Measurements from ENCODE around the gene MAVS. TPM values are rescaled to one million over a fixed set of nuclear protein-coding genes. Genes with fewer than 3 reads are reported as not detected.
"Not testable (repeated sequence)": the region's sequence is repeated elsewhere in the genome, so short reads cannot be mapped to it uniquely, and the experiment has no call there.

Gene MAVS
- total RNA-seq, 2 experiments from 2014 or later: 13.6 to 14.7 TPM

- Histone ChIP-seq H3K4me1 (ENCODE audit: insufficient read depth, low read length) (peaks cover 8% of the 10 kb centered on the region), H3K27me3 (ENCODE audit: control insufficient read depth in 1 of 2, insufficient read depth in 2 of 2, low read length in 2 of 2) (no peaks in the 10 kb centered on the region), H3K4me3 (ENCODE audit: low read length) (no peak overlapping the region), H3K9me3 (ENCODE audit: control insufficient read depth in 1 of 2, insufficient read depth in 1 of 2, low read length in 2 of 2) (no peaks in the 10 kb centered on the region), H3K27ac (ENCODE audit: low read depth in 1 of 2, low read length in 2 of 2) (no peak overlapping the region), H3K36me3 (ENCODE audit: insufficient read depth, low read length) (peaks cover 20% of the 10 kb centered on the region)
- H3K4me1 Mint-ChIP-seq (ENCODE audit: low read depth): peaks cover 18% of the 10 kb centered on the region
- TF ChIP-seq, protein P1, sequence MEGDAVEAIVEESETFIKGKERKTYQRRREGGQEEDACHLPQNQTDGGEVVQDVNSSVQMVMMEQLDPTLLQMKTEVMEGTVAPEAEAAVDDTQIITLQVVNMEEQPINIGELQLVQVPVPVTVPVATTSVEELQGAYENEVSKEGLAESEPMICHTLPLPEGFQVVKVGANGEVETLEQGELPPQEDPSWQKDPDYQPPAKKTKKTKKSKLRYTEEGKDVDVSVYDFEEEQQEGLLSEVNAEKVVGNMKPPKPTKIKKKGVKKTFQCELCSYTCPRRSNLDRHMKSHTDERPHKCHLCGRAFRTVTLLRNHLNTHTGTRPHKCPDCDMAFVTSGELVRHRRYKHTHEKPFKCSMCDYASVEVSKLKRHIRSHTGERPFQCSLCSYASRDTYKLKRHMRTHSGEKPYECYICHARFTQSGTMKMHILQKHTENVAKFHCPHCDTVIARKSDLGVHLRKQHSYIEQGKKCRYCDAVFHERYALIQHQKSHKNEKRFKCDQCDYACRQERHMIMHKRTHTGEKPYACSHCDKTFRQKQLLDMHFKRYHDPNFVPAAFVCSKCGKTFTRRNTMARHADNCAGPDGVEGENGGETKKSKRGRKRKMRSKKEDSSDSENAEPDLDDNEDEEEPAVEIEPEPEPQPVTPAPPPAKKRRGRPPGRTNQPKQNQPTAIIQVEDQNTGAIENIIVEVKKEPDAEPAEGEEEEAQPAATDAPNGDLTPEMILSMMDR (IDR thresholded peaks at IDR 0.05): no peak
- DNase-seq: no peak
- H3K4me3 Mint-ChIP-seq: no peak overlapping the region
- intact Hi-C loops (cut with DNase I, micrococcal nuclease): no loop called here
- no peak overlapping the region for H3K27ac Mint-ChIP-seq
- no peaks in the 10 kb centered on the region for H3K27me3 Mint-ChIP-seq
- no peaks in the 10 kb centered on the region for H3K9me3 Mint-ChIP-seq
- ChIA-PET POLR2A (interaction anchor here (1.2 to 1.6 kb wide), 2 partner anchors 14 to 31 kb away, joined by 4 to 8 read pairs; partner anchors contain the start of gene PANK2), CTCF (no interaction called here)
- ATAC-seq (ENCODE audit: poor library complexity): no peak
- peaks cover 30% of the 10 kb centered on the region for H3K36me3 Mint-ChIP-seq (ENCODE audit: low read depth)
Observed at GRCh38 chr20:3875378-3875974, 28.8 kb downstream of the MAVS start.

DNA sequence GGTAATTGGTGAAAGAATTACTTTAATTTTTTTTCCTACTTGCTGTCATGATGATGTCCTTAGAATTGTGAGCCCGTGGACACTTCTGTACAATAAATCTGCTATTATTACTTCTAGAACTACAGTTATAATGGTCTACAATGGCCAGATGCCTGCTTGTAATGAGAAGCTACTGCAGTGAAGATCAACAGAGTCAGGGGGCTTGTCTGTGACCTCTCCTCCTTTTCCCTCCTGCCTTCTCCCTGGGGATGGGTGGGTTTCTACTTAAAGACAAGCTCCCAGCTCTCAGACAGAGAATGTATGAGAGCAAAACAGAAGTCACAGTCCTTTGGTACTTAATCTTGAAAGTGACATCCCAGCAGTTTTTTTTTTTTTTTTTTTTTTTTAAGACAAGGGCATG lies 29.4 kb downstream of the MAVS start:
- peaks cover 18% of the 10 kb centered on the region for H3K4me1 Mint-ChIP-seq (ENCODE audit: low read depth)
- H3K27ac ChIP-seq (ENCODE audit: low read depth in 1 of 2, low read length in 2 of 2): no peak overlapping the region

DNA sequence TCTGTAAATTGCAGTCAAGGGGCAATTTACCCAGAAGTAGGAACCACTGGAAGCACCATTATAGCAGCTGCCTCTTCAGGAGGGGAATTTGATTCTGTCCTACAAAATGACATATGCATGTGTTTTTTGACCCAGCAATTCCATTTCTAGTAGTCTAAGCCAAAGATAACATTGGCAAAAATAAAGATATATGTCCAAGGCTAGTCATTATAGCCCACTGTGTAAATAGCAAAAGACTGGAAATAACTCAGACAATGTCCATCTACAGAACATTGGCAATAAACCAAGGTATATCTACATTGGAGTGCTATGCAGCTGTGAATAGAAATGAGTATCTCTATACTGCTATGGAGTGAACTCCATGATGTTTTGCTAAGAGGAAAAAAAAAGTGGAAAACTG lies 30.0 kb downstream of the MAVS start:
- Mint-ChIP-seq H3K36me3 (ENCODE audit: low read depth) (peaks cover 26% of the 10 kb centered on the region), H3K27me3 (no peaks in the 10 kb centered on the region), H3K27ac (no peak overlapping the region)

More for the DNA sequence above, 29.4 kb downstream of the MAVS start:
- intact Hi-C loops (cut with DNase I, micrococcal nuclease): no loop called here
- H3K36me3 Mint-ChIP-seq (ENCODE audit: low read depth): peaks cover 26% of the 10 kb centered on the region
- Histone ChIP-seq H3K4me3 (ENCODE audit: low read length) (no peak overlapping the region), H3K27me3 (ENCODE audit: control insufficient read depth in 1 of 2, insufficient read depth in 2 of 2, low read length in 2 of 2) (no peaks in the 10 kb centered on the region), H3K9me3 (ENCODE audit: control insufficient read depth in 1 of 2, insufficient read depth in 1 of 2, low read length in 2 of 2) (no peaks in the 10 kb centered on the region), H3K4me1 (ENCODE audit: insufficient read depth, low read length) (peaks cover 8% of the 10 kb centered on the region), H3K36me3 (ENCODE audit: insufficient read depth, low read length) (peaks cover 20% of the 10 kb centered on the region)
- ATAC-seq (ENCODE audit: poor library complexity) (no peak), DNase-seq (no peak)
- H3K4me3 Mint-ChIP-seq: no peak overlapping the region
- H3K27me3 Mint-ChIP-seq: no peaks in the 10 kb centered on the region
- TF ChIP-seq, protein P1 (IDR thresholded peaks at IDR 0.05): no peak
- ChIA-PET CTCF (interaction anchor here (1.1 kb wide), 1 partner anchor 21 kb away, joined by 3 read pairs; no protein-coding TSS in a partner anchor), POLR2A (interaction anchor here (0.6 to 1.2 kb wide), 2 partner anchors 11 to 31 kb away, joined by 3 to 4 read pairs; no protein-coding TSS in a partner anchor)
- peak overlapping the region; percentile 15 for H3K27ac Mint-ChIP-seq
- no peaks in the 10 kb centered on the region for H3K9me3 Mint-ChIP-seq

DNA sequence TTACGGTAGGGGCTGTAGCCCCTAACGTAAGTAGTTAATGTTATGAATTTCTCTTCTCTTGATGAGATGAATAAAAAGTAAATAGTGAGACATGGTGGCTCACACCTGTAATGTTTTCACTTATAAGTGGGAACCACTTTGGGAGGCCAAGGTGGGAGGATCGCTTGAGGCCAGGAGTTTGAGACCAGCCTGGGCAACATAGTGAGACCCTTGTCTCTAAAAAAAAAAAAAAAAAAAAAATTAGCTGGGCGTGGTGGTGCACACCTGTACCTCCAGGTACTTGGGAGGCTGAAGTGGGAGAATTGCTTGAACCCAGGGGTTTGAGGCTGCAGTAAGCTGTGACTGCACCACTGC lies 32.3 kb downstream of the MAVS start:
- not testable (repeated sequence) for H3K27ac Mint-ChIP-seq

More for the DNA sequence above, 30.0 kb downstream of the MAVS start:
- Mint-ChIP-seq H3K9me3 (no peaks in the 10 kb centered on the region), H3K4me1 (ENCODE audit: low read depth) (peaks cover 18% of the 10 kb centered on the region), H3K4me3 (no peak overlapping the region)
- ChIA-PET CTCF (interaction anchor here (1.1 kb wide), 1 partner anchor 22 kb away, joined by 3 read pairs; no protein-coding TSS in a partner anchor), POLR2A (no interaction called here)
- TF ChIP-seq, protein P1 (IDR thresholded peaks at IDR 0.05): no peak
- intact Hi-C loops (cut with DNase I, micrococcal nuclease): no loop called here
- no peaks in the 10 kb centered on the region for H3K9me3 ChIP-seq (ENCODE audit: control insufficient read depth in 1 of 2, insufficient read depth in 1 of 2, low read length in 2 of 2)
- no peak overlapping the region for H3K27ac ChIP-seq (ENCODE audit: low read depth in 1 of 2, low read length in 2 of 2)
- peaks cover 16% of the 10 kb centered on the region for H3K36me3 ChIP-seq (ENCODE audit: insufficient read depth, low read length)
- H3K4me3 ChIP-seq (ENCODE audit: low read length): no peak overlapping the region
- ATAC-seq (ENCODE audit: poor library complexity) (no peak), DNase-seq (no peak)
- peaks cover 8% of the 10 kb centered on the region for H3K4me1 ChIP-seq (ENCODE audit: insufficient read depth, low read length)
- no peaks in the 10 kb centered on the region for H3K27me3 ChIP-seq (ENCODE audit: control insufficient read depth in 1 of 2, insufficient read depth in 2 of 2, low read length in 2 of 2)

More for the DNA sequence above, 32.3 kb downstream of the MAVS start:
- H3K9me3 ChIP-seq (ENCODE audit: control insufficient read depth in 1 of 2, insufficient read depth in 1 of 2, low read length in 2 of 2); H3K27me3 ChIP-seq (ENCODE audit: control insufficient read depth in 1 of 2, insufficient read depth in 2 of 2, low read length in 2 of 2); H3K4me3 ChIP-seq (ENCODE audit: low read length); H3K9me3 Mint-ChIP-seq; H3K36me3 Mint-ChIP-seq (ENCODE audit: low read depth); intact Hi-C loops (cut with DNase I, micrococcal nuclease); DNase-seq; H3K4me1 ChIP-seq (ENCODE audit: insufficient read depth, low read length); H3K27ac ChIP-seq (ENCODE audit: low read depth in 1 of 2, low read length in 2 of 2); H3K27me3 Mint-ChIP-seq; ATAC-seq (ENCODE audit: poor library complexity); H3K36me3 ChIP-seq (ENCODE audit: insufficient read depth, low read length); H3K4me3 Mint-ChIP-seq: not testable (repeated sequence)
- H3K4me1 Mint-ChIP-seq (ENCODE audit: low read depth): peaks cover 11% of the 10 kb centered on the region
- POLR2A ChIA-PET: interaction anchor here (0.7 kb wide), 1 partner anchor 81 kb away, joined by 3 read pairs; no protein-coding TSS in a partner anchor
- CTCF ChIA-PET: interaction anchor here (1.0 kb wide), 1 partner anchor 24 kb away, joined by 9 read pairs; no protein-coding TSS in a partner anchor

All from CD4-positive, alpha-beta T cell (primary cell).